H9 (cell line): ENCODE results near the gene PCYT1B. TPM values are rescaled to one million over a fixed set of nuclear protein-coding genes. Genes with fewer than 3 reads are reported as not detected.

Source experiments
- DNase-seq: peaks from one replicate; pipeline ENCODE4 v3.0.0-alpha.2; 2017
- H2AFZ ChIP-seq: one replicate; pipeline ENCODE4 v1.6.1; 2013; ENCODE audit warnings: mild to moderate bottlenecking, low read length, control low read depth, moderate library complexity
- H2AK5ac ChIP-seq: 2 replicates; pipeline ENCODE4 v1.6.1; 2013; ENCODE audit warnings: low read length, control low read depth, mixed read lengths; ENCODE audit not compliant: insufficient read length
- H2BK120ac ChIP-seq: one replicate; pipeline ENCODE4 v1.6.1; 2013; ENCODE audit warnings: low read depth, mild to moderate bottlenecking, low read length, control low read depth, inconsistent platforms; ENCODE audit not compliant: poor library complexity, severe bottlenecking
- H2BK12ac ChIP-seq: 2 replicates; pipeline ENCODE4 v1.6.1; 2013; ENCODE audit warnings: low read length, control low read depth, mixed read lengths, low read depth; ENCODE audit not compliant: insufficient read length
- H2BK15ac ChIP-seq: 2 replicates; pipeline ENCODE4 v1.6.1; 2013; ENCODE audit warnings: low read depth, low read length, control low read depth
- H2BK20ac ChIP-seq: one replicate; pipeline ENCODE4 v1.6.1; 2013; ENCODE audit warnings: low read depth, mild to moderate bottlenecking, low read length, control low read depth, inconsistent platforms; ENCODE audit not compliant: poor library complexity, severe bottlenecking
- H2BK5ac ChIP-seq: 2 replicates; pipeline ENCODE4 v1.6.1; 2013; ENCODE audit warnings: low read length, control low read depth, mixed read lengths; ENCODE audit not compliant: insufficient read length
- H3K14ac ChIP-seq: 2 replicates; pipeline ENCODE4 v1.6.1; 2013; ENCODE audit warnings: low read length, control low read depth; ENCODE audit not compliant: insufficient read depth
- H3K18ac ChIP-seq: 2 replicates; pipeline ENCODE4 v1.6.1; 2013; ENCODE audit warnings: low read depth, mild to moderate bottlenecking, mixed read lengths, low read length, control low read depth; ENCODE audit not compliant: insufficient read length
- H3K23ac ChIP-seq: 2 replicates; pipeline ENCODE4 v1.6.1; 2013; ENCODE audit warnings: low read length, control low read depth, mixed read lengths, low read depth; ENCODE audit not compliant: insufficient read length
- H3K23me2 ChIP-seq: 2 replicates; pipeline ENCODE4 v1.6.1; 2013; ENCODE audit warnings: low read depth, mild to moderate bottlenecking, mixed read lengths, low read length, control low read depth; ENCODE audit not compliant: insufficient read length, poor library complexity, severe bottlenecking
- H3K27ac ChIP-seq: 2 replicates; pipeline ENCODE4 v1.5.1; 2013; ENCODE audit warnings: low read length, control low read depth, mixed read lengths, low read depth; ENCODE audit not compliant: insufficient read length
- H3K27me3 ChIP-seq: 2 replicates; pipeline ENCODE4 v1.6.1; 2013; ENCODE audit warnings: low read length, control low read depth, inconsistent platforms; ENCODE audit not compliant: insufficient read depth
- H3K4ac ChIP-seq: 2 replicates; pipeline ENCODE4 v1.6.1; 2013; ENCODE audit warnings: low read depth, mild to moderate bottlenecking, control low read depth, inconsistent platforms, low read length, moderate library complexity
- H3K4me1 ChIP-seq: 2 replicates; pipeline ENCODE4 v1.6.1; 2013; ENCODE audit warnings: low read length, control low read depth, inconsistent platforms; ENCODE audit not compliant: insufficient read depth
- H3K4me2 ChIP-seq: 2 replicates; pipeline ENCODE4 v1.6.1; 2013; ENCODE audit warnings: low read length, control low read depth, mixed read lengths; ENCODE audit not compliant: insufficient read length, insufficient read depth
- H3K56ac ChIP-seq: 2 replicates; pipeline ENCODE4 v1.6.1; 2013; ENCODE audit warnings: low read depth, mild to moderate bottlenecking, mixed read lengths, low read length, control low read depth; ENCODE audit not compliant: insufficient read length
- H3K79me1 ChIP-seq: 2 replicates; pipeline ENCODE4 v1.6.1; 2013; ENCODE audit warnings: low read depth, mild to moderate bottlenecking, moderate library complexity, low read length, control low read depth, inconsistent platforms; ENCODE audit not compliant: insufficient read depth, poor library complexity, severe bottlenecking
- H3K79me2 ChIP-seq: 2 replicates; pipeline ENCODE4 v1.6.1; 2013; ENCODE audit warnings: low read length, control low read depth, inconsistent platforms; ENCODE audit not compliant: insufficient read depth
- H3K9ac ChIP-seq: 2 replicates; pipeline ENCODE4 v1.6.1; 2013; ENCODE audit warnings: low read length, control low read depth, mixed read lengths; ENCODE audit not compliant: insufficient read length; ENCODE audit errors: extremely low read depth
- H3K9me3 ChIP-seq: one replicate; pipeline ENCODE4 v1.6.1; 2013; ENCODE audit warnings: low read depth, low read length, inconsistent platforms; ENCODE audit not compliant: control insufficient read depth
- H3T11ph ChIP-seq: one replicate; pipeline ENCODE4 v1.6.1; 2013; ENCODE audit warnings: mild to moderate bottlenecking, low read length, control low read depth, inconsistent platforms
- H4K20me1 ChIP-seq: one replicate; pipeline ENCODE4 v1.6.1; 2013; ENCODE audit not compliant: control insufficient read depth, insufficient read length, insufficient read depth
- H4K5ac ChIP-seq: 2 replicates; pipeline ENCODE4 v1.6.1; 2013; ENCODE audit warnings: low read depth, mild to moderate bottlenecking, mixed read lengths, low read length, control low read depth; ENCODE audit not compliant: insufficient read length
- H4K8ac ChIP-seq: replicated peaks from 2 replicates; pipeline ENCODE4 v1.6.1; 2013; ENCODE audit warnings: low read length, control low read depth, mixed read lengths, low read depth; ENCODE audit not compliant: insufficient read length
- H4K91ac ChIP-seq: 2 replicates; pipeline ENCODE4 v1.6.1; 2013; ENCODE audit warnings: low read depth, mild to moderate bottlenecking, moderate library complexity, mixed read lengths, low read length, control low read depth; ENCODE audit not compliant: insufficient read length
- H3K27ac Mint-ChIP-seq, 3 experiments: 2 replicates in 2 of 3; 3 replicates in 1 of 3; pipeline ENCODE4 v1.8.0; 2020 to 2021; ENCODE audit warnings: mixed read lengths in 3 of 3, mild to moderate bottlenecking in 1 of 3, moderate library complexity in 1 of 3
- H3K27me3 Mint-ChIP-seq: 2 replicates; pipeline ENCODE4 v1.8.0; 2021; ENCODE audit warnings: low read depth, mild to moderate bottlenecking, moderate library complexity, mixed read lengths
- H3K36me3 Mint-ChIP-seq, 3 experiments: 2 replicates in 2 of 3; 3 replicates in 1 of 3; pipeline ENCODE4 v1.8.0; 2020 to 2021; ENCODE audit warnings: low read depth in 3 of 3, mixed read lengths in 3 of 3; ENCODE audit not compliant: insufficient read depth in 1 of 3
- H3K4me1 Mint-ChIP-seq, 2 experiments: 2 replicates each; pipeline ENCODE4 v1.8.0; 2020; ENCODE audit warnings: mixed read lengths in 2 of 2
- H3K4me3 Mint-ChIP-seq, 2 experiments: 2 replicates in 1 of 2; 3 replicates in 1 of 2; pipeline ENCODE4 v1.8.0; 2020 to 2021; ENCODE audit warnings: mild to moderate bottlenecking in 2 of 2, mixed read lengths in 2 of 2, moderate library complexity in 1 of 2
- H3K9me3 Mint-ChIP-seq, 2 experiments: 2 replicates in 1 of 2; 3 replicates in 1 of 2; pipeline ENCODE4 v1.8.0; 2020; ENCODE audit warnings: mild to moderate bottlenecking in 2 of 2, mixed read lengths in 2 of 2, moderate library complexity in 1 of 2
- total RNA-seq: library from RNA; stranded (reverse); gene quantifications from 2 replicates; pipeline ENCODE4 v1.2.1, GENCODE V29; 2021
- TF ChIP-seq, protein P1 (sequence below): fragments of 200-600 bp; sonication (generic); conservative IDR thresholded peaks from 3 replicates; pipeline ENCODE4 v1.8.0; 2021; ENCODE audit warnings: antibody characterized with exemption, mild to moderate bottlenecking

The PCYT1B gene
- total RNA-seq, 1 experiment from 2014 or later: 29.1 TPM

DNA sequence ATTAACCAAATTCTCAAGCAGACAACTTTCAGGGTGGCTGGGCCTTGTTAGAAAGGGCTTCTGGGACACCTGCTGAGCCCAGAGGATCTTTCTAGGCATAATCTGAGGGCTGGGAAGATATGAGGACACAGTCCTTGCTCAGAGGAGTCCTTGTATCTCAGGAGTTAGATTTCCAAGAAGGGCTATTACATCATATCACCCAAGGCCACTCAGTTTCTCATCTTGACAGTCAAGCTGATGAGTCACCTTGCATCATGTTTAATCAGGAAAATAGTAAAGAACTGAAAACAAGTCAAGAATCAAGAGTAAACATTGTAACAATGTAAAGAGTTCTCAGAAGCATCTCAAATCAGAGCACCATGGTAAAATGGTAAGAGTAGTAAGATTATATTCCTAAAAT is 4.0 kb downstream of the PCYT1B start:
- H3K18ac ChIP-seq: no peak overlapping the region
- TF ChIP-seq, protein P1, sequence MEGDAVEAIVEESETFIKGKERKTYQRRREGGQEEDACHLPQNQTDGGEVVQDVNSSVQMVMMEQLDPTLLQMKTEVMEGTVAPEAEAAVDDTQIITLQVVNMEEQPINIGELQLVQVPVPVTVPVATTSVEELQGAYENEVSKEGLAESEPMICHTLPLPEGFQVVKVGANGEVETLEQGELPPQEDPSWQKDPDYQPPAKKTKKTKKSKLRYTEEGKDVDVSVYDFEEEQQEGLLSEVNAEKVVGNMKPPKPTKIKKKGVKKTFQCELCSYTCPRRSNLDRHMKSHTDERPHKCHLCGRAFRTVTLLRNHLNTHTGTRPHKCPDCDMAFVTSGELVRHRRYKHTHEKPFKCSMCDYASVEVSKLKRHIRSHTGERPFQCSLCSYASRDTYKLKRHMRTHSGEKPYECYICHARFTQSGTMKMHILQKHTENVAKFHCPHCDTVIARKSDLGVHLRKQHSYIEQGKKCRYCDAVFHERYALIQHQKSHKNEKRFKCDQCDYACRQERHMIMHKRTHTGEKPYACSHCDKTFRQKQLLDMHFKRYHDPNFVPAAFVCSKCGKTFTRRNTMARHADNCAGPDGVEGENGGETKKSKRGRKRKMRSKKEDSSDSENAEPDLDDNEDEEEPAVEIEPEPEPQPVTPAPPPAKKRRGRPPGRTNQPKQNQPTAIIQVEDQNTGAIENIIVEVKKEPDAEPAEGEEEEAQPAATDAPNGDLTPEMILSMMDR: no peak
- H3K23ac ChIP-seq: no peak overlapping the region
- H2BK15ac ChIP-seq: no peak overlapping the region
- no peak overlapping the region for H2BK20ac ChIP-seq
- no peaks in the 10 kb centered on the region for H3K79me1 ChIP-seq
- no peaks in the 10 kb centered on the region for H3K27me3 ChIP-seq
- H2BK12ac ChIP-seq: no peak overlapping the region
- H4K8ac ChIP-seq: no peak overlapping the region
- peaks cover 46 to 51% of the 10 kb centered on the region in 2 experiments for H3K4me1 Mint-ChIP-seq
- peaks cover 3% of the 10 kb centered on the region for H3K4me1 ChIP-seq
- no peaks in the 10 kb centered on the region for H3K9me3 ChIP-seq
- H3T11ph ChIP-seq: no peak overlapping the region
- no peak overlapping the region for H3K4me2 ChIP-seq
- H2BK5ac ChIP-seq: no peak overlapping the region
- H3K4me3 Mint-ChIP-seq: no peak overlapping the region
- no peak overlapping the region for H2AK5ac ChIP-seq
- no peak overlapping the region for H2AFZ ChIP-seq
- no peak overlapping the region for H4K91ac ChIP-seq
- H2BK120ac ChIP-seq: no peak overlapping the region
- DNase-seq: no peak
- no peaks in the 10 kb centered on the region; the same call in 1 of the 2 replicates for H3K27me3 Mint-ChIP-seq
- H3K9ac ChIP-seq: no peak overlapping the region
- no peak overlapping the region for H3K4ac ChIP-seq
- H3K23me2 ChIP-seq: peaks cover 16% of the 10 kb centered on the region
- H3K56ac ChIP-seq: no peak overlapping the region
- peaks cover 14 to 17% (median 14%) of the 10 kb centered on the region in 3 experiments; a peak in 6 of 7 replicates for H3K36me3 Mint-ChIP-seq
- no peaks in the 10 kb centered on the region for H4K20me1 ChIP-seq
- no peak overlapping the region for H4K5ac ChIP-seq
- H3K27ac ChIP-seq: no peak overlapping the region
- no peaks in the 10 kb centered on the region; a peak in 1 of 5 replicates for H3K9me3 Mint-ChIP-seq
- peaks cover 8% of the 10 kb centered on the region; the same call in 1 of the 2 replicates for H3K79me2 ChIP-seq
- no peak overlapping the region for H3K14ac ChIP-seq
- peak overlapping the region in 1 of 3 experiments; percentile 34; a peak in 2 of 7 replicates for H3K27ac Mint-ChIP-seq
